ENCODE data around the gene PTPRM.
"Not testable (repeated sequence)": the region's sequence is repeated elsewhere in the genome, so short reads cannot be mapped to it uniquely, and the experiment has no call there.

Gene PTPRM

DNA sequence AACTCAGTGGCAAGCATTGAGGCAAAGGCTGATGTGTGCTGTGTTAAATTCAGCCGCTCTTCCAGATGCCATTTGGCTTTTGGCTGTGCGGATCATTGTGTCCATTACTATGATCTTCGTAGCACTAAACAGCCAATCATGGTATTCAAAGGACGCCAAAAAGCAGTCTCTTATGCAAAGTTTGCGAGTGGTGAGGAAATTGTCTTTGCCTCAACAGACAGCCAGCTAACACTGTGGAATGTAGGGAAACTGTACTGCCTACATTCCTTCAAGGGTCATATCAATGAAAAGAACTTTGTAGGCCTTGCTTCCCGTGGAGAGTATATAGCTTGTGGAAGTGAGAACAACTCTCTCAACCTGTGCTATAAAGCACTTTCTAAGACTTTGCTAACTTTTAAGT lies 846.6 kb downstream of the PTPRM start:
- DNase-seq = no peak

DNA sequence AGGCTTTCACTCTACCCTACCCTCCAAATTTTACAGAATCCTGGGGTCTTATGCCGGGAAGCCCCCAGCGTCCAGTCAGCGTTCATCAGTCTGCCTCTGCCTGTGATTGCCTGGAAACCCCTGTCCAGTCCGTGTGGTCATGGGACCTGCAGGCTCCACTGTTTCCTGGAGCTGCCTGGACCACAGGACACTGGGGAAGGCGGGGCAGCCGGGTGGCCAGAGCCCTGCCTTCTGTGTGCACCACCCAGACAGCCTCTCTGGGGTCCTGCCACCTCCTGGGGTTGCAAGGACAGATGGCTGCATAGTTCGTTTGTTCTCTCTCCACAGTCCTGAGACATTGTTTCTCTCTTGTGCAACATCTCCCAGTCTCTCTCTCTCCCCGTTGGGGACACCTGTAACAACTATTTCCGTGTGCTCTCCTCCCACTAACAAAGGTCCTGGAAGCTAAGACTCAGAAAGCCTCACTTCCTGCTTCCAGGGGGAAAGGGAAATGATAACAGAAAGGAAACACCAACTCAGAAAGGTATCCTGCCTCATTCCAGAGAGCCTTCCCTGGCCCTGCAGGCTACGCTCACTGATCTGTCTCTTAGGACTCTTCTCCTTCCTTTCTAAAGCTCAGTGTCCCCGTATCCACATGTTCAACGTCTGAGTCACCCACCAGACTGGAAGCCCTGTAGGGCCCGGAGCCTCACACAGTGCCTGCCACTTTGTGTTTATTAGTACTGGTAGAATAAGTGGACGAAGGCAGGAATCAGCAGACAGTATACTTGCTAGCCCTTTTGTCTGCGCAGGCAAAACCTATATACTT lies 849.3 kb downstream of the PTPRM start:
- no peak for DNase-seq

DNA sequence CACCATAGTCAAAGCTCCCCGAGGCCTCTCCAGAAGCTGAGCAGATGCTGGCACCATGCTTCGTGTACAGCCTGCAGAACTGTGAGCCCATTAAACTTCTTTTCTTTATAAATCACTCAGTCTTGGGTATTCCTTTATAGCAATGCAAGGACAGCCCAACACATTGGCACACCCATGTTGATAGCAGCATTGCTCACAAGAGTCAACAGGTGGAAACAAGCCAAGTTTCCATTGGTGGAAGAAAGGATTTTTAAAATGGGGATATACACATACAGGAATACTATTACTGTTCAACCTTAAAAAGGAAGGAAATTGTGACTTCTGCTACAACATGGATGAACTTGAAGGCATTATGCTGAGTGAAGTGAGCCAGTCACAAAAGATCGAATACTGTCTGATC lies 855.3 kb downstream of the PTPRM start:
- no peak for DNase-seq

DNA sequence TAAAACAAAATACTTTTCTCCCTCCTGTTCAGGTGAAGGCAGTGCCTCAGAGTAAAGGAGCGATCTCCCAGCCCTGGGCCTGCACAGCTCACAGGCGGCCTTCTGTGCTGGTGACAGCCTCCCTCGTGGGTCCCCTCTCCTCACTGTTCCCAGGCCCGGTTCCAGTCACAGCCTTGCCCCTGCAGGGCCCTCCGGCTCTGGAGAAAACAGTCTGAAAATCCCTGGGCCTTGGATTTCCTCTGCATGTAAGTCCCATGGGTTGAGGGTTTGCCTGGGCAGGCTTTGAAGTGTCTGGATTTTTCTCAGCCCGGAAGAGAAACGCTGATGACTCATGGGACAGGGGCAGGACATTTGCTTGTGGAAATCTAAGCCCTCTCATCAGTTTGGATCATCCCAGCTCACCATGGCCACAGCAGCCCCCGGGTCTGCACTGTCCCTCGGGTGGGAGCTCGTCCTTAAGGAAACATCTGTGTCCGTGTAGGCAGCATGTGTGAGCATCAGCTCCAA lies 856.0 kb downstream of the PTPRM start:
- DNase-seq = no peak

DNA sequence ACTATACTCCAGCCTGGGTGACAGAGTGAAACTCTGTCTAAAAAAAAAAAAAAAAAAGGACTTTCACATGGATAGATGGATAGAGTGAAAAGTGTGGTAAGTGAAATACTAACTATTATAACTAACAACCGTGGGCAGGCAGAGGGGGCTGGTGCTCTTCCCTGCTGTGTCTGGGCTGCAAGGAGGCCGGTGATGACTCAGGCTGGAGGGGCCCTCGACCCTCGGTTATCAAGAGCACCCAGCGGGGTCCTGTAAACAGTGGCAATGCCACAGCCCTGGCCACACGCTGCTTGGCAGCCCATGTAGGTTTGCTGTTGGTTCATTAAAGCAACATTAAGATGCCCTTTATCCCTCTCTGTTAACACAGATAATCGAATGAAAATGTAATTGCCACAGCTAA lies 857.4 kb downstream of the PTPRM start:
- no peak for DNase-seq

DNA sequence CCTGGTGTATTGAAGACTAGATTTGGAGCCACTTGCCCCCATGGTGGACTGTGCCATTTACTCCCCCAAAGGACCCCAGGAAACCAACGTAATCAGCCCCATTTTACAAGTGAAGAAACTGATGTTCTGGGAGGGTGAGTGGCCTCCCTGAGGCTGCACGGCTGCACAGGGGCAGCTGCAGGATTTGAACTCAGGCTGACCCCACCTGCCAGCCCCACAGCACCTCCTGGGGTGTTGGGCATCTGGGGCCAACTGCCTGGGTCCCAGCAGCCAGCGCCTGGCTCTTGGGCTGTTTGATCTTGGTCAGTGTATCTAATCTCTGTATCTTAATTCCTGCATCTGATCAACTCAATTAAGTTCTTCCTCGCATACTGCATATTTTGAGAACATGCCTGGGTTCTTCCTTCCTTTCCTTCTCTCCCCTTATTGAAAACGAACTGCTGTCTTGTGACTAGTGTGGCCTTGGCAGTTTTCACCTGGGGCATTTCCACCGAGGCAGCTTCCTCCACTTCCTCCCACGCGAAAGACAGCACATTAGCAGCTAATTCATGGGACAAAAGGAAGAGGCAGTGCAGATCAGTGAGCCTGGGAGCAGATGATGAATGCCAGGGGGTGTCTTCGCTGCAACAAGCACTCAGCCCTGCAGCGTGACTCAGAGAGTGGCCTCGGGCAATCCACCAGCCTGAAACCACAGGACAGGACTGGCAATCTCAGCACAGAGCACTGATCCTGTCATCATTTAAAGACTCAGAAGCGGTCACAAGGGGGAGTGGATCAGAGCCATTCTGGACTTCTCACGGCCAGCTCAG lies 858.0 kb downstream of the PTPRM start:
- DNase-seq = peak; percentile 35

DNA sequence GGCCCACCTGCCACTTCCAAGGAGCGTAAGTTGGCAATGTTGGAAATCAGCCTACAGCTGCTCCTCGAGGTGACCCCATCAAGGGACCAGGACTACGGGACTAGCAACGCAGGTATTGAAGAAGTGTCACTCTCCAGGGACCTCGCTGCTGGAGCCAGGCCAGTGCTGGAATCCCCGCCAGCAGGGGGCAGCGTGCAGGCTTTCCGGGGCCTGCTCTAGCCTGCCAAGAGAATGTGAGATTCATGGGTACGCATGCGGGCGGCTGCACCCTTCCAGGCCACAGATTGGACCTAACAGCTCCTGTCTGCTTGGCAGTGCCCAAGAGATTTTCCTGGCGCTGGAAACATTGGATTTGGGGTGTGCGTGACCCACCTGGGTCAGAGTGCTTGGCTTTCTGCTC lies 859.3 kb downstream of the PTPRM start:
- peak; percentile 32 for DNase-seq

DNA sequence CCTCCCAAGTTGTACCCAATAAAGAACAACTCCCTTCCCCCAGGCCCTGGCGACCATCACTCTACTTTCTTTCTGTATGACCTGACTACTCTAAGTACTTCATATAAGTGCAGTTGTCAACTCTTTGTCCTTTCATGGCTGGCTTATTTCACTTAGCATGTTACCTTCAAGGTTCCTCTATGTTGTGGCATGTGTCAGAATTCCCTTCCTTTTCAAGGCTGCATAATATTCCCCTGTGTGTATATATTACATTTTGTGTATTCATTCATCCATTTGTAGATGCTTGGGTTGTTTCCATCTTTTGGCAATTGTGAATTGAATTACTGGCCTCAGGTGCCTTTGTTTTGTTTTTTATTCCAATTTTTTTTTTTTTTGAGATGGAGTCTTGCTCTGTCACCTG lies 860.2 kb downstream of the PTPRM start:
- no peak for DNase-seq

DNA sequence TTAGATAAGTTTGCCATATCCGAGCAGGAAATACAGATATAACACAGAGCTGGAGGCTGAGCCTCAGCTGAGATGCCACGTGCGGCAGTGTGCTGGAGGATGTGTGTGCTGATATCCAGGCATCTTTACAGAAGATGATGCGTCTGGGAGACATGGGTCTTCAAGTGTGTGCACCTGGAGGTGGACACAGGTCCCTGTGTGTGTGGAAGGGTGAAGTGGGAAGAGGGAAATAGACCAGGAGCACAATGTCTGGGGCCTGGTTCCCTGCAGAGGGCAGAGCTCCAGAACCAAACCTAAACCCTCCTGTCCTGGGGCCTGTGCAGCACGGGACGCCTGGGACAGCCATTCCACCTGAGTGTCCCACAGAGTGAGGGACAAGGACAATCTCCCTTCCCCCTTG lies 861.8 kb downstream of the PTPRM start:
- DNase-seq = no peak

DNA sequence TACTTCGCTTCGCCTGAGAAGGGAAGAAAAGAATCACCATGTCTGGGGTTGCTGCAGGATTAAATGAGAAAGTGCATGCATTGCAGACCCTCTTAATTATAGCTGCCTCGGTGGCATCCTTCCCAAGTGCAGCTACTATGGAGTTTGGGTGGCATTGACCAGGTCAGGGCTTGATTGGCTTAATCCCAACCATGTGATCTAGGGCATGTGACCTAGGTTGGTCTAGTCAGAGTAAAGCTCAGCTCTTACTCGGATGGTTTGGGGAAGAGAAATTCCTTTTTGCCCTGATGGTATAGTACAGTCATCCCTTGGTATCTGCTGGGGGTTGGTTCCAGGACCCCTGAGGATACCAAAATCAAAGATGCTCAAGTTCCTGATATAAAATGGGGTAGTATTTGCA lies 863.9 kb downstream of the PTPRM start:
- DNase-seq = no peak

DNA sequence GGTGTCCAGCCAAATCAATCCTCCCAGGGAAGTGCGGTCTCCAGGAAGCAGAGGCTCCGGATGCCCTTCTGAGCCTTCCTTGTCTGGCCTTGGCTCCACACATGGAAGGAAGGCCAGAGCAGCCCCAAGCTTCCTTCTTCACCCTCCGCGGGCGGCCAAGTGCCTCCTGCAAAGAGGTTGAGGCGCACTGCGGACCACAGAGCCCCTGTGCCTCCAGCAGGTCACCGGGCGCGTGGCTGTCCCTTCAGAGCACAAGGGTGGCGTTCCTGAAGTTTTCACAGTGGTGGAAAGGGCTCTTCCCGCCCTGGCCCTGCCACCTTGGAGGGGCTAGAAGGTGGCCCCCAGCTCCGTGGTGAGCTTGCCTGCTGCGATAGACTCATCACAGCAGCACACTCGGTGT lies 866.2 kb downstream of the PTPRM start:
- DNase-seq = no peak

DNA sequence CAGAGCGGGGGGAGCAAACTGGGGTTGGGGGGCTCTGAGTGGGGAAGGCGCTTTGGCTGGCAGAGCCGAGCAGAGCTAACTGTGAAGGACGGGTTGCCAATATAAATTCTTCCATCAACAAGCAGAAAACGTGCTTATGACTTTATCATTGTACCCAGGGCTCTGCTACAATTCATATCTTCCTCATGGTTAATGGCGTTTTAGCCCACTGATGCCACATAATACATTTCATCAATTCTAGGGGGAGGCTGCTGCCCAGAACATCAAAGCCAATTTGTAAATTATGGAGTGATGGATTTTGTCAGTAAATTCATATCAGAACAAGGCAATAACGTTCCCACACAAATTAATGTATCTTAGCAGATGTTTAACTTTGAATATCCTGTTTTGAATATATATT lies 866.7 kb downstream of the PTPRM start:
- no peak for DNase-seq

DNA sequence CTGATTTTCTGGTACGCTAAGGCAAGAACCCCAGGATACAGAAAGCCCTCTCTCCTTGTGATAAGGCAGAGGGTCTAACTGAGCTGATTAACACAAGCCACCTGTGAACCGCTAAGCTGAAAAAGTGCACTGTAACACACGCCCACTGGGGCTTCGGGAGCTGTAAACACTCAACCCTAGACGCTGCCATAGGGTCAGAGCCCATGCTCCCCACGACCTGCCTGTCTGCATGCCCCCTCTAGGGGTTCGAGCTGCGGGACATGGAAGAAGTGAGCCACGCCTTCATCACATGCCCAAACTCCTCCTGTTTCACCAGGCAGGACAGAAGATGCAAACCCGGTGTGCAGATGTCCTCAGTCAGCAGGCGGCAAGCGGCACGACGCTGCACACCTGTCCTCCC lies 868.3 kb downstream of the PTPRM start:
- no peak for DNase-seq

DNA sequence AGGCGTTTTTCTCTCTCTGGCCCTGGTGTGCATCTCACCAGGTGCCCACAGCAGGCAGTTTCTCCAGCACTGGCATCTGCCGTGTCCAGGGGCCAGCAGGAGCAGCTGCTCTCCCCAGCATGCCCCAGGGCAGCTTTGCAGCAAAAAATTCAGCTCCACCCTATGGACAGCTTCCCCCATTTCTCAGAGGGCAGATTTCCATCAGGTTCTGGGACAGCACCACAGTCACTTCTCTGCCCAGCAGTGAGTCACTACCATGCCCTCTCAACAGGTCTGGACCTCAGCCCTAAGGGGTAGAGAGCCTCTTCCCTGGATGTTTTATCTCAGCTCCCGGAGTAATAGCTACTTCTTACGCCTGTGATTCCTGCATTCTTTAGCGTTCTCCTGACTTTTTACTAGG lies 871.9 kb downstream of the PTPRM start:
- DNase-seq = no peak

DNA sequence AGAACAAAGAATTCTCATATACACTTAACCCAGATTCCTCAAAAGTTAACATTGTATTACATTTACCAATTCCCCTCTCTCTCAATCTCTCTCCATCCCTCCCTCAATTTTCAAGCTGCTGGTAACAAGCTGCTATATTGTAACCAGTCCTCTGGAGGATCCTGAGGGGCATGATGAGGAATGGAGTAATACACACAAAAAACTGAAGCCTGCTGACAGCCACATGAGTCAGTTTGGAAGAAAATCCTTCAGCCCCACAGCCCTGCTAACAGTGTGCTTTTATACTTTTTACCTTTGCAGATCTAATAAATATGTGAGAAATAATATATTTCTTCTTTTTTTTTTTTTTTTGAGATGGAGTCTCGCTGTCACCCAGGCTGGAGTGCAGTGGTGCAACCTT lies 876.4 kb downstream of the PTPRM start:
- no peak for DNase-seq

DNA sequence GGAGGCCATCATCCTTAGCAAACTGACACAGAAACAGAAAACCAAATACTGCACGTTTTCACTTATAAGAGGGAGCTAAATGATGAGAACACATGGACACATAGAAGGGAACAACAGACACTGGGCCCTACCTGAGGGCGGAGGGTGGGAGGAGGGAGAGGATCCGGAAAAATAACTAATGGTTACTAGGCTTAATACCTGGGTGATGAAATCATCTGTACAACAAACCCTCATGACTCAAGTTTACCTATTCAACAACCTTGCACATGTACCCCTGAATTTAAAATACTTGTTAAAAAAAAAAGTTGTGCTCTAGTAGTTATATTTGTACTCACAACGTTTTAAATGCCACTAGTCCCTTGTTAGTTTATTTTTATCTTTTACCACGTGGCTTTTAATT lies 879.8 kb downstream of the PTPRM start:
- not testable (repeated sequence) for DNase-seq

DNA sequence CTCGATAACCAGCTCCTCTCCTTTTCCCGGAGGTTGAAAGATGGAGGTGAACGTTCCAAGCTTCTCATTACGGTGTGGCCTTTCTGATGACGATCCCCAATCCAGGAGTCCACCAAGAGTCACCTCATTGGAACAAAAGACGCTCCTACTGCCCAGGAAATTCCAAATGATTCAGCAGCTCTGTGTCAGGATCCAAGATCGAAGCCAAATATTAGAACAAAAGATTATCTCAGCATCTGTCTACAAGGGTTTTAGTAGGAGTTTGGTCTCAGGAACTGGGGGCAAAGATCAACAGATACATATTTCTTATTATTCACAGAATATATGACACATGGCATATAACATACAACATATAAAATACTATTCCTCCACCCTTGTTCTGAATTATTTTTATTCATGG lies 881.0 kb downstream of the PTPRM start:
- no peak for DNase-seq

DNA sequence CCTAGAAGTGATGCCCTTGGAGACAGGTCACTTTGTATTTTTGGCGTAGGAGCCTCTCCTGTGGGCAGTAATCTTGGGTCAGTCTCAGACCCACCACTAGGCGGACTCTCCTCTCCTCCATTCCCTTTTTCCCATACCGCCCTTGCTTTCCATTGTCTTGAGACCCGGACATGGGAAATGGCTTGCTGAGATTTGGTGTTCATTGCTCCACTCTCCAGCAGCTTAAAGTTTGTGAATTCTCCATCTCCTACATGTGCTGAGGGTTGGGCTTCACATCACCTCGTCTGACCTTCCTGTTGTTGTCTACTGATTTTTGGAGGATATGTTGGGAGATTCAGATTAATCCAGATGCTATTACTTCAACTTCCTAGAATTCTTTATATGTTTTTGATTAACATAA lies 882.9 kb downstream of the PTPRM start:
- DNase-seq = no peak

DNA sequence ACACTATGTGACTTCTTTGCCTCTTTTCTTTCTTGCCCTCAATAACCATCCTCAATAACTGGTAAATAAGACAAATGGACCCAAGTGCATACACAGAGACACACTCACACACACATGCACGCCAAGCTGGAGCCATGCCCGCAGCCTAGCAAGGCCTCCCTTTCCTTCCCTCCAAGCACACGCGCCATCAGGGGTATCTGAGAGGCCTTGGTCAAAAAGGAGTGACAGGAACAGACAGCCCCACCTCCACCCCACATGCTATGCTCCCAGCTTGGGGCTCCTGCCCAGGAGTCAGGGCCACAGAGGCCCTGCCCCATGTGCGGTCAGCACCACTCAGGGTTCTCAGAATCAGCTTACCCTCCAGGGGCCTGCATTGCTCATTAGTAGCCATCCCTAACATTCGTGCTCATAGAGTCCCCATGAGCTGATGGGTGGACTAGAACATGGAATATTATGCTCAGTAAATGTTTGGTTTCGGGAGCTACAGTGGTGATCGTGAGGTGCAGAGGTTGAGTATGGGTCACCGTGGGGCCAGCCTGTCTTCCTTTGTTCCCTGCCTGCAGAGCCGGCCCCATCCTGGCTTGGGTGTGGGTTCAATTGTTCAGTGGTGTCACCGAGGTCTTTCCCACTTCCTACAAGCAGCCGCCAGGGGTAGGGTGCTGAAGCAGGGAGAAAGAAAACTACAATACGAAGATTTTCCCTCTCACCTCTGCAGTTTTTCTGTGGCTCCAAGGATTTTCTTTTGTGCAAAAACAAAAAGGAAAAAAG lies 884.0 kb downstream of the PTPRM start:
- no peak for DNase-seq

DNA sequence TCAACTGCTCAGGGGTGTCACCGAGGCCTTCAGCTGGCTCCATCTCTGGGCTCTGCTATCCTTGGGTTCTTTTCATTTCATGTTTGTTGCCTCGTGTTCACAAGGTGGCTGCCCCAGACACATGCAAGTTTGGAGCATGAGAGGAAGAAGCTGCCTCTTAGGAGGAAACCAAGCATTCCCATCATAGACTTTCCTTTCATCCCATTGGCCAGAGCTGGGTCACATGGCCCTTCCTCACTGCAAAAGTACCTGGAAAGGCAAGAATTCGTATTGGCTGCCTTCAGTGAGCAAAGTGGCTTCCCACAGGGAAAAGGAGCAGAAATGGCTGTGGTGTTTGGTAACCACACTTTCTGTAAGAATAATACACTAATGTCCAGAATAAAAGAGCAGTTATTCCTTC lies 886.4 kb downstream of the PTPRM start:
- DNase-seq = no peak

DNA sequence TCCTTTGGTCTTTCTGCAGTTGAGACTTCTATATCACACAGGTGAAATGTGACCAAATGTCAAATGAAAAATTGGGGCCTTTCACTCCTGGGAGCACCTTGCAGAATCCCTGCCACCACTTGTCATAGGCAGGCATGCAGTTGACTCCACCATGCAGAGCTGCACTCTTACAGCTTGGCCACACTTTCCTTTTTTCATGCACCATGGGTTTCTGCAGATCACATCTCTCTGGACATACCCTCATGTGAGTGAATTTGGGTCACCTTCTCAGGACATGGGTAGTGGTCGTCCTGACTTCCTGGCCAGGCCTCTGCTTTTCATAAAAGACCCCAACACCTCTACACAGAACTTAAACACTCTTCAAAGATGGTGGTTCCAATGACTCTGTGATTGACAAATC lies 887.0 kb downstream of the PTPRM start:
- DNase-seq = no peak

DNA sequence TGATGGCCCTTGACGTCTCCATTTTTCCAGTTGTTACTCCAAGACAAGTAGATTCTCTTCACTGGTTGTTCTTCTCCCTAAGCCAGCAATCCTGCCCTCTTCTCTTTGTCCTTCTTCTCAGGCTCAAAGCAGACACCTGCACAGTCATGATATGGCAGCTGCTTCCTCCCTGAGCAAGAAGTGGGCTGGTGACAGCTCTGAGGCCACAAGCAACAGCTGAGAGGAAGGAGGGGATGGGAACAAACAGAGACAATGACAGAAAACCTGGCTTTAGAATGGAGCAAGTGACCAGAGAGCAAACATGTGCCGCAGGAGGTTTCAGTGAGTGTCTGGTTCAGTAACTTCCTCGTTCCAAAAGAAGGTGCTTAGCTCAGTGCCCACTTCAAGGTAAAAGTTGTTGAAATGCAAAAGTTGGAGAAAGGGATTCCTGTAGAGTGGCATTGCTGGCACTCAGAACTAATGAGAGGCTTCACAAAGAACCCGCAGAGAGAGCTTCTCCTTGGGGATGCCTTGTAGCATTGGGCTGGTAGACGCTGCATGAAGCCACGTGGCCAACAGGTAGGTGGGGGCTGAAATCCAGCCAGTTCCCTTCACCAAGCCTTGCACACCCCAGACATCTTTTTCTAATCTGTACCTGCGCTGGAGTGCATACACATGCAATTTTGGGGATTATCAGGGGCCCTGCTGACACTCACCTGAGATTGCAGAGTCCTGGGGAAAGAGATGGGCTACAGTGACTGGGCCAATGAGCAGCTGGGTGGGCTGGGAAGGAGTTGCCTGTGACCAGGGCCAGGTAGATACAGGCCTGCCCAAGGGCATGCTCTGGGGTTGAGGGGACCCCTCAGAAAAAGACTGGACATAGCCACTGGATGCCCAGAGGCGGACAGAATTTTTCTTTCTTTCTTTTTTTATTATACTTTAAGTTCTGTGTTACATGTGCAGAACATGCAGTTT lies 888.8 kb downstream of the PTPRM start:
- DNase-seq = no peak
